SK-N-SH treated with all-trans-retinoic acid at 6 μM for 48 hours (cell line): Measurements from ENCODE around the gene VMAC.

Source experiments
- ATAC-seq: fragments of 200-7000 bp; cut with Tn5 transposase; 3 replicates; pipeline ENCODE4 v1.9.1; 2020; ENCODE audit warnings: mild to moderate bottlenecking, moderate library complexity
- BACH2 ChIP-seq: fragments of 250-450 bp; sonication (Bioruptor Pico); IDR thresholded peaks from 2 replicates; pipeline ENCODE4 v1.9.0; 2021; ENCODE audit warnings: mild to moderate bottlenecking, borderline replicate concordance
- CSDC2 ChIP-seq: fragments of 250-450 bp; sonication (Bioruptor Pico); IDR thresholded peaks from 2 replicates; pipeline ENCODE4 v1.5.0; 2020; ENCODE audit warnings: mild to moderate bottlenecking, moderate library complexity
- ESRRG ChIP-seq: fragments of 250-450 bp; sonication (Bioruptor Pico); IDR thresholded peaks from 2 replicates; pipeline ENCODE4 v1.6.1; 2021; ENCODE audit warnings: mild to moderate bottlenecking
- GLIS3 ChIP-seq: fragments of 250-450 bp; sonication (Bioruptor Pico); IDR thresholded peaks from 2 replicates; pipeline ENCODE4 v1.5.0; 2020; ENCODE audit warnings: mild to moderate bottlenecking, moderate library complexity
- ISL1 ChIP-seq: fragments of 250-450 bp; sonication (Bioruptor Pico); IDR thresholded peaks from 2 replicates; pipeline ENCODE4 v2.1.2; 2022; ENCODE audit warnings: mild to moderate bottlenecking, moderate library complexity
- OSR1 ChIP-seq: fragments of 250-450 bp; sonication (Bioruptor Pico); IDR thresholded peaks from 2 replicates; pipeline ENCODE4 v1.8.0; 2022; ENCODE audit warnings: moderate library complexity, mild to moderate bottlenecking, inconsistent platforms
- PPARA ChIP-seq: fragments of 250-450 bp; sonication (Bioruptor Pico); IDR thresholded peaks from 2 replicates; pipeline ENCODE4 v1.5.0; 2020; ENCODE audit warnings: mild to moderate bottlenecking, borderline replicate concordance
- RARB ChIP-seq: fragments of 250-450 bp; sonication (Bioruptor Pico); IDR thresholded peaks from 2 replicates; pipeline ENCODE4 v1.8.0; 2021; ENCODE audit warnings: mild to moderate bottlenecking, moderate library complexity
- SNAI2 ChIP-seq: fragments of 250-450 bp; sonication (Bioruptor Pico); IDR thresholded peaks from 2 replicates; pipeline ENCODE4 v1.5.0; 2020; ENCODE audit warnings: mild to moderate bottlenecking, moderate library complexity
- TCF4 ChIP-seq: fragments of 250-450 bp; sonication (Bioruptor Pico); IDR thresholded peaks from 2 replicates; pipeline ENCODE4 v1.8.0; 2021; ENCODE audit warnings: mild to moderate bottlenecking, moderate library complexity, borderline replicate concordance
- TOX ChIP-seq: fragments of 250-450 bp; sonication (Bioruptor Pico); IDR thresholded peaks from 2 replicates; pipeline ENCODE4 v1.8.0; 2021; ENCODE audit warnings: mild to moderate bottlenecking, moderate library complexity, borderline replicate concordance
- ZC3H10 ChIP-seq: fragments of 250-450 bp; sonication (Bioruptor Pico); IDR thresholded peaks from 2 replicates; pipeline ENCODE4 v1.5.1; 2021; ENCODE audit warnings: mild to moderate bottlenecking, moderate library complexity
- ZFP3 ChIP-seq: fragments of 250-450 bp; sonication (Bioruptor Pico); IDR thresholded peaks from 2 replicates; pipeline ENCODE4 v1.5.0; 2020; ENCODE audit warnings: mild to moderate bottlenecking, moderate library complexity
- ZFP30 ChIP-seq: fragments of 450-650 bp; formaldehyde crosslinking; IDR thresholded peaks from 2 replicates; pipeline ENCODE4 v1.5.0; 2022; ENCODE audit warnings: mild to moderate bottlenecking, moderate library complexity
- ZNF565 ChIP-seq: fragments of 450-650 bp; formaldehyde crosslinking; conservative IDR thresholded peaks from 2 replicates; pipeline ENCODE4 v1.5.0; 2020; ENCODE audit warnings: low read depth, mild to moderate bottlenecking, moderate library complexity
- ZNF70 ChIP-seq: fragments of 450-650 bp; formaldehyde crosslinking; IDR thresholded peaks from 2 replicates; pipeline ENCODE4 v1.5.0; 2020; ENCODE audit warnings: mild to moderate bottlenecking, moderate library complexity
- ZNF8 ChIP-seq: fragments of 450-650 bp; formaldehyde crosslinking; IDR thresholded peaks from 2 replicates; pipeline ENCODE4 v1.5.0; 2020; ENCODE audit warnings: mild to moderate bottlenecking, moderate library complexity
- TF ChIP-seq, protein P1 (sequence below): fragments of 250-450 bp; sonication (Bioruptor Pico); IDR thresholded peaks from 2 replicates; pipeline ENCODE4 v1.5.1; 2020; ENCODE audit warnings: low read depth, mild to moderate bottlenecking, moderate library complexity
- TF ChIP-seq, protein P2 (sequence below): fragments of 250-450 bp; sonication (Bioruptor Pico); IDR thresholded peaks from 2 replicates; pipeline ENCODE4 v1.5.0; 2020; ENCODE audit warnings: mild to moderate bottlenecking, moderate library complexity
- TF ChIP-seq, protein P3 (sequence below): fragments of 250-450 bp; sonication (Bioruptor Pico); IDR thresholded peaks from 2 replicates; pipeline ENCODE4 v1.5.1; 2021; ENCODE audit warnings: mild to moderate bottlenecking, moderate library complexity
- TF ChIP-seq, protein P4 (sequence below): fragments of 250-450 bp; sonication (Bioruptor Pico); IDR thresholded peaks from 2 replicates; pipeline ENCODE4 v1.8.0; 2020; ENCODE audit warnings: mild to moderate bottlenecking, moderate library complexity, borderline replicate concordance
- TF ChIP-seq, protein P5 (sequence below): fragments of 250-450 bp; sonication (Bioruptor Pico); IDR thresholded peaks from 2 replicates; pipeline ENCODE4 v1.8.0; 2021; ENCODE audit warnings: low read depth, mild to moderate bottlenecking, moderate library complexity, borderline replicate concordance

The VMAC gene

DNA sequence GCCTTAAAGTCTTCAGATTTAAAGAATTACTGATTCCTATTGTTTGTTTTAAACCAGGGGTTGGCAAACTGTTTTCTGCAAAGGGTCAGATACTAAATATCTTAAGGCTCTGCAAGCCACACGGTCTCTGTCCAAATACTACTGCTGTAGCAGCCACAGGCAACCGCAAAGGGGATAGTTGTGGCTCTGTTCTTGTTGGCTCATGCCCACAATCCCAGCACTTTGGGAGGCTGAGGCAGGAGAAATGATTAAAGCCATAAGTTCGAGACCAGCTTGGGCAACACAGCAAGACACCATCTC lies 50.9 kb downstream of the VMAC start:
- no peak for ATAC-seq
- no peak for TF ChIP-seq BACH2
- TF ChIP-seq, protein P1, sequence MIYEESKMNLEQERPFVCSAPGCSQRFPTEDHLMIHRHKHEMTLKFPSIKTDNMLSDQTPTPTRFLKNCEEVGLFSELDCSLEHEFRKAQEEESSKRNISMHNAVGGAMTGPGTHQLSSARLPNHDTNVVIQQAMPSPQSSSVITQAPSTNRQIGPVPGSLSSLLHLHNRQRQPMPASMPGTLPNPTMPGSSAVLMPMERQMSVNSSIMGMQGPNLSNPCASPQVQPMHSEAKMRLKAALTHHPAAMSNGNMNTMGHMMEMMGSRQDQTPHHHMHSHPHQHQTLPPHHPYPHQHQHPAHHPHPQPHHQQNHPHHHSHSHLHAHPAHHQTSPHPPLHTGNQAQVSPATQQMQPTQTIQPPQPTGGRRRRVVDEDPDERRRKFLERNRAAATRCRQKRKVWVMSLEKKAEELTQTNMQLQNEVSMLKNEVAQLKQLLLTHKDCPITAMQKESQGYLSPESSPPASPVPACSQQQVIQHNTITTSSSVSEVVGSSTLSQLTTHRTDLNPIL (CRISPR knock-in tag) = no peak
- no peak for TF ChIP-seq OSR1 (CRISPR knock-in tag)
- TF ChIP-seq CSDC2 (CRISPR knock-in tag) = no peak
- TF ChIP-seq RARB (CRISPR knock-in tag) = no peak
- TF ChIP-seq ZNF565 = no peak
- no peak for TF ChIP-seq ZNF8 (CRISPR knock-in tag)
- no peak for TF ChIP-seq ISL1 (CRISPR knock-in tag)
- TF ChIP-seq, all 23 proteins: peak for 0

DNA sequence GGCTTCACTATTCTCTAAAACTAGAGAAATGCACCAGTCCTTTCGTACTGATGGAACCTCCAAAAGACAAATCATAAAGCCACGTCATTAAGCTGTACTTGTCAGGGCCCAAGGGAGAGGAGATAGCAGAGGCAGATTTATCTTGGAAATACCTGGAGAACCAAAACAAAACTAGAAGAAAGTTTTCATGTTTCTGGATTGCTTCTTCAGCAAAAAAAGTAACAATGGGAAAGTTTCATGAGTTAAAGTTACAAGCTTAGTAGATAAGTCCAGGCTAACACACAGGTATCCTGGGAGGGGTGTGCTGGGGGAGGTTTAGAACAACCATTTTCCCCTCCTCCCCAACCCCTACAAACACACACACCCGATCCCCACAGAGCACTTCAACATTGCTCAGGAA lies 51.7 kb downstream of the VMAC start:
- no peak for TF ChIP-seq ESRRG (CRISPR knock-in tag)
- TF ChIP-seq PPARA = no peak
- TF ChIP-seq GLIS3 (CRISPR knock-in tag) = no peak
- TF ChIP-seq BACH2 = no peak
- TF ChIP-seq, protein P2, sequence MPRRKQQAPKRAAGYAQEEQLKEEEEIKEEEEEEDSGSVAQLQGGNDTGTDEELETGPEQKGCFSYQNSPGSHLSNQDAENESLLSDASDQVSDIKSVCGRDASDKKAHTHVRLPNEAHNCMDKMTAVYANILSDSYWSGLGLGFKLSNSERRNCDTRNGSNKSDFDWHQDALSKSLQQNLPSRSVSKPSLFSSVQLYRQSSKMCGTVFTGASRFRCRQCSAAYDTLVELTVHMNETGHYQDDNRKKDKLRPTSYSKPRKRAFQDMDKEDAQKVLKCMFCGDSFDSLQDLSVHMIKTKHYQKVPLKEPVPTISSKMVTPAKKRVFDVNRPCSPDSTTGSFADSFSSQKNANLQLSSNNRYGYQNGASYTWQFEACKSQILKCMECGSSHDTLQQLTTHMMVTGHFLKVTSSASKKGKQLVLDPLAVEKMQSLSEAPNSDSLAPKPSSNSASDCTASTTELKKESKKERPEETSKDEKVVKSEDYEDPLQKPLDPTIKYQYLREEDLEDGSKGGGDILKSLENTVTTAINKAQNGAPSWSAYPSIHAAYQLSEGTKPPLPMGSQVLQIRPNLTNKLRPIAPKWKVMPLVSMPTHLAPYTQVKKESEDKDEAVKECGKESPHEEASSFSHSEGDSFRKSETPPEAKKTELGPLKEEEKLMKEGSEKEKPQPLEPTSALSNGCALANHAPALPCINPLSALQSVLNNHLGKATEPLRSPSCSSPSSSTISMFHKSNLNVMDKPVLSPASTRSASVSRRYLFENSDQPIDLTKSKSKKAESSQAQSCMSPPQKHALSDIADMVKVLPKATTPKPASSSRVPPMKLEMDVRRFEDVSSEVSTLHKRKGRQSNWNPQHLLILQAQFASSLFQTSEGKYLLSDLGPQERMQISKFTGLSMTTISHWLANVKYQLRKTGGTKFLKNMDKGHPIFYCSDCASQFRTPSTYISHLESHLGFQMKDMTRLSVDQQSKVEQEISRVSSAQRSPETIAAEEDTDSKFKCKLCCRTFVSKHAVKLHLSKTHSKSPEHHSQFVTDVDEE (CRISPR knock-in tag) = no peak
- TF ChIP-seq ZC3H10 = no peak
- no peak for ATAC-seq

DNA sequence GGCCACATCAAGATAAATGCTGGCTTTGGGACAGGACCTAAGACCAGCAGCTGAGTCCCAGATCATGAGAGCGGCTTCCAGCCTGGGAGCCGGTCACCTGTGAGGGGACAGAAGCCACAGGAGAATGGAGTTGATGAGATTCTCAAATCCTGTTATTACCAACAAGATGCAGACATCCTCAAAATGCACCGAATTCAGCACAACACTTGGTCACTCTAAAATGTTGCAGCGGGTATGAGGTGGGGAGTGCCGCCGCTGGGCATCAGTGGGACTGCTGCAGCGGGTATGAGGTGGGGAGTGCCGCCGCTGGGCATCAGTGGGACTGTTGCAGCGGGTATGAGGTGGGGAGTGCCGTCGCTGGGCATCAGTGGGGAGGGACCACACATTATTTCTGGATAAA lies 52.1 kb downstream of the VMAC start:
- no peak for ATAC-seq
- no peak for TF ChIP-seq CSDC2 (CRISPR knock-in tag)
- no peak for TF ChIP-seq TOX (CRISPR knock-in tag)
- TF ChIP-seq BACH2 = no peak
- no peak for TF ChIP-seq ZNF8 (CRISPR knock-in tag)
- TF ChIP-seq PPARA = no peak
- no peak for TF ChIP-seq ZC3H10
- TF ChIP-seq ZNF70 (CRISPR knock-in tag) = no peak
- no peak for TF ChIP-seq ISL1 (CRISPR knock-in tag)

DNA sequence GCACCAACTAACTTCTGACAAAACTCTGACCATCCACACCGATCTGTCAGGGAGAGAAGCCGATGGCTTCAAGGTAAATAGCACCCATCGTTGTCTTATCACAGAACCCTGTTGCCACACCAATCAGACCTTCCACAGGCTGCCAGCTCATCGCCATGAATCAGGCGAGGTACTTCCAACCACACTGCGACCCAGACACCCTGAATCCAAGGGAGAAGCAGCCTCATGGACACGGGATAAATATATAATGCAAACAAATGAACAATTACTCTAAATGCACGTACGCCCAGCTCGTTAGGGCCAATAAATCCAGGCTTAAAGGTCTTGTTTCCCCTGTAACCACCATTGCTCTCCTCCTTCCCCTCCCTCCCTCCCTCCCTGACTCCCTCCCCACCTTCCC lies 52.5 kb downstream of the VMAC start:
- TF ChIP-seq ESRRG (CRISPR knock-in tag) = no peak
- no peak for TF ChIP-seq CSDC2 (CRISPR knock-in tag)
- TF ChIP-seq, protein P3, sequence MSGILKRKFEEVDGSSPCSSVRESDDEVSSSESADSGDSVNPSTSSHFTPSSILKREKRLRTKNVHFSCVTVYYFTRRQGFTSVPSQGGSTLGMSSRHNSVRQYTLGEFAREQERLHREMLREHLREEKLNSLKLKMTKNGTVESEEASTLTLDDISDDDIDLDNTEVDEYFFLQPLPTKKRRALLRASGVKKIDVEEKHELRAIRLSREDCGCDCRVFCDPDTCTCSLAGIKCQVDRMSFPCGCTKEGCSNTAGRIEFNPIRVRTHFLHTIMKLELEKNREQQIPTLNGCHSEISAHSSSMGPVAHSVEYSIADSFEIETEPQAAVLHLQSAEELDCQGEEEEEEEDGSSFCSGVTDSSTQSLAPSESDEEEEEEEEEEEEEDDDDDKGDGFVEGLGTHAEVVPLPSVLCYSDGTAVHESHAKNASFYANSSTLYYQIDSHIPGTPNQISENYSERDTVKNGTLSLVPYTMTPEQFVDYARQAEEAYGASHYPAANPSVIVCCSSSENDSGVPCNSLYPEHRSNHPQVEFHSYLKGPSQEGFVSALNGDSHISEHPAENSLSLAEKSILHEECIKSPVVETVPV (CRISPR knock-in tag) = no peak
- no peak for TF ChIP-seq SNAI2 (CRISPR knock-in tag)
- TF ChIP-seq, protein P4, sequence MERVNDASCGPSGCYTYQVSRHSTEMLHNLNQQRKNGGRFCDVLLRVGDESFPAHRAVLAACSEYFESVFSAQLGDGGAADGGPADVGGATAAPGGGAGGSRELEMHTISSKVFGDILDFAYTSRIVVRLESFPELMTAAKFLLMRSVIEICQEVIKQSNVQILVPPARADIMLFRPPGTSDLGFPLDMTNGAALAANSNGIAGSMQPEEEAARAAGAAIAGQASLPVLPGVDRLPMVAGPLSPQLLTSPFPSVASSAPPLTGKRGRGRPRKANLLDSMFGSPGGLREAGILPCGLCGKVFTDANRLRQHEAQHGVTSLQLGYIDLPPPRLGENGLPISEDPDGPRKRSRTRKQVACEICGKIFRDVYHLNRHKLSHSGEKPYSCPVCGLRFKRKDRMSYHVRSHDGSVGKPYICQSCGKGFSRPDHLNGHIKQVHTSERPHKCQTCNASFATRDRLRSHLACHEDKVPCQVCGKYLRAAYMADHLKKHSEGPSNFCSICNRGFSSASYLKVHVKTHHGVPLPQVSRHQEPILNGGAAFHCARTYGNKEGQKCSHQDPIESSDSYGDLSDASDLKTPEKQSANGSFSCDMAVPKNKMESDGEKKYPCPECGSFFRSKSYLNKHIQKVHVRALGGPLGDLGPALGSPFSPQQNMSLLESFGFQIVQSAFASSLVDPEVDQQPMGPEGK (CRISPR knock-in tag) = no peak
- TF ChIP-seq, protein P1 (CRISPR knock-in tag) = no peak
- TF ChIP-seq RARB (CRISPR knock-in tag) = no peak
- no peak for TF ChIP-seq GLIS3 (CRISPR knock-in tag)
- no peak for TF ChIP-seq ZC3H10
- no peak for TF ChIP-seq TOX (CRISPR knock-in tag)
- no peak for TF ChIP-seq ZNF8 (CRISPR knock-in tag)
- no peak for TF ChIP-seq BACH2
- no peak for TF ChIP-seq ZFP30 (CRISPR knock-in tag)
- no peak for TF ChIP-seq PPARA
- TF ChIP-seq, protein P2 (CRISPR knock-in tag) = no peak
- no peak for TF ChIP-seq TCF4
- no peak for TF ChIP-seq ZFP3 (CRISPR knock-in tag)
- TF ChIP-seq ZNF565 = no peak
- TF ChIP-seq, protein P5, sequence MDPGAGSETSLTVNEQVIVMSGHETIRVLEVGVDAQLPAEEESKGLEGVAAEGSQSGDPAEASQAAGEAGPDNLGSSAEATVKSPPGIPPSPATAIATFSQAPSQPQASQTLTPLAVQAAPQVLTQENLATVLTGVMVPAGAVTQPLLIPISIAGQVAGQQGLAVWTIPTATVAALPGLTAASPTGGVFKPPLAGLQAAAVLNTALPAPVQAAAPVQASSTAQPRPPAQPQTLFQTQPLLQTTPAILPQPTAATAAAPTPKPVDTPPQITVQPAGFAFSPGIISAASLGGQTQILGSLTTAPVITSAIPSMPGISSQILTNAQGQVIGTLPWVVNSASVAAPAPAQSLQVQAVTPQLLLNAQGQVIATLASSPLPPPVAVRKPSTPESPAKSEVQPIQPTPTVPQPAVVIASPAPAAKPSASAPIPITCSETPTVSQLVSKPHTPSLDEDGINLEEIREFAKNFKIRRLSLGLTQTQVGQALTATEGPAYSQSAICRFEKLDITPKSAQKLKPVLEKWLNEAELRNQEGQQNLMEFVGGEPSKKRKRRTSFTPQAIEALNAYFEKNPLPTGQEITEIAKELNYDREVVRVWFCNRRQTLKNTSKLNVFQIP = no peak
- ATAC-seq = no peak
